ENCODE results near the gene ZNF33B. TPM values are rescaled to one million over a fixed set of nuclear protein-coding genes. Genes with fewer than 3 reads are reported as not detected.
A peak's percentile ranks its signal among the peaks of the same experiment; 100 is the strongest.

Gene ZNF33B
- total and polyA plus RNA-seq, 7 donors: 2.2 to 10.6 (median 5.1) TPM

- peak overlapping the region; percentile 93 for H3K4me3 ChIP-seq
- intact Hi-C loops (cut with DNase I): loop anchor here (5.0 kb wide), 2 partner anchors 85 to 145 kb away; partner anchors contain the start of gene BMS1 (in 1 of the 2)
- no peaks in the 10 kb centered on the region for H3K9me3 ChIP-seq
- H3K27ac ChIP-seq: peak overlapping the region; percentile 89
- peaks cover 9% of the 10 kb centered on the region for H3K4me1 ChIP-seq
- no peak for TF ChIP-seq CTCF (IDR thresholded peaks at IDR 0.05)
- DNase-seq (no peak), ATAC-seq (no peak)
- peaks cover 0 to 8% of the 10 kb centered on the region in 2 donors for H3K36me3 ChIP-seq (ENCODE audit: insufficient read depth in 1 of 2, low read depth in 1 of 2)
- WGBS, 3 donors: 33 to 38% (median 38%) methylated on average over 10 of the region's 10 CpGs
- no peaks in the 10 kb centered on the region for H3K27me3 ChIP-seq (ENCODE audit: insufficient read depth in 3 of 3, low read length in 2 of 3)
These were observed 719 bp downstream of the ZNF33B start for GRCh38 chr10:42637648-42638054.

- Histone ChIP-seq H3K9me3 (no peaks in the 10 kb centered on the region), H3K27ac (peak overlapping the region; percentile 89), H3K27me3 (ENCODE audit: insufficient read depth in 3 of 3, low read length in 2 of 3) (no peaks in the 10 kb centered on the region), H3K4me3 (peak overlapping the region; percentile 93), H3K36me3 (ENCODE audit: insufficient read depth in 1 of 2, low read depth in 1 of 2) (peaks cover 0 to 14% of the 10 kb centered on the region in 2 donors), H3K4me1 (peaks cover 9% of the 10 kb centered on the region)
- WGBS, 3 donors: 70 to 80% (median 77%) methylated on average over 3 of the region's 3 CpGs
- intact Hi-C loops (cut with DNase I): loop anchor here (5.0 kb wide), 2 partner anchors 85 to 145 kb away; partner anchors contain the start of gene BMS1 (in 1 of the 2)
- DNase-seq (no peak), ATAC-seq (no peak)
- no peak for TF ChIP-seq CTCF (IDR thresholded peaks at IDR 0.05)
These were observed 1.2 kb downstream of the ZNF33B start for GRCh38 chr10:42637142-42637541.

GRCh38 chr10:42635098-42635497, 3.3 kb downstream of the ZNF33B start:
- ATAC-seq: no peak
- no peaks in the 10 kb centered on the region for H3K9me3 ChIP-seq
- DNase-seq: no peak
- no peak for TF ChIP-seq CTCF (IDR thresholded peaks at IDR 0.05)
- H3K27ac ChIP-seq: no peak overlapping the region
- H3K27me3 ChIP-seq (ENCODE audit: insufficient read depth in 3 of 3, low read length in 2 of 3): no peaks in the 10 kb centered on the region
- WGBS, 3 donors: 91 to 96% (median 96%) methylated on average over 4 of the region's 4 CpGs
- no peak overlapping the region for H3K4me3 ChIP-seq
- peaks cover 9% of the 10 kb centered on the region for H3K4me1 ChIP-seq
- intact Hi-C loops (cut with DNase I): loop anchor here (5.0 kb wide), 2 partner anchors 83 to 147 kb away; partner anchors contain the start of gene BMS1 (in 1 of the 2)
- H3K36me3 ChIP-seq (ENCODE audit: insufficient read depth in 1 of 2, low read depth in 1 of 2): peaks cover 0 to 34% of the 10 kb centered on the region in 2 donors

- no peaks in the 10 kb centered on the region for H3K27me3 ChIP-seq (ENCODE audit: insufficient read depth in 3 of 3, low read length in 2 of 3)
- peaks cover 4% of the 10 kb centered on the region for H3K4me1 ChIP-seq
- no peak overlapping the region for H3K27ac ChIP-seq
- DNase-seq (no peak), ATAC-seq (no peak)
- no peak overlapping the region for H3K4me3 ChIP-seq
- peaks cover 0 to 58% of the 10 kb centered on the region in 2 donors for H3K36me3 ChIP-seq (ENCODE audit: insufficient read depth in 1 of 2, low read depth in 1 of 2)
- intact Hi-C loops (cut with DNase I): no loop called here
- H3K9me3 ChIP-seq: no peaks in the 10 kb centered on the region
- 79 to 86% (median 83%) methylated on average over 3 of the region's 3 CpGs for WGBS, 3 donors
- TF ChIP-seq CTCF (IDR thresholded peaks at IDR 0.05): no peak
These were observed 5.8 kb downstream of the ZNF33B start for GRCh38 chr10:42632564-42632963.
